Astrocyte (in vitro differentiated cells and primary cell): ENCODE data around the gene PDHA2. TPM values are rescaled to one million over a fixed set of nuclear protein-coding genes. Genes with fewer than 3 reads are reported as not detected.

ENCODE experiments used
- DNase-seq: peaks from one replicate; pipeline ENCODE4 v3.0.0-alpha.2; 2010; ENCODE audit warnings: low read depth
- FAIRE-seq: peaks from 2 replicates; lab custom pipeline; 2011; peaks lifted over from hg19 to GRCh38; lab: Jason Lieb, UNC
- H2AFZ ChIP-seq: 2 replicates; pipeline ENCODE4 v1.6.0; 2012; ENCODE audit warnings: low read depth, low read length, inconsistent platforms
- H3K27ac ChIP-seq: 2 replicates; pipeline ENCODE4 v1.5.1; 2011; ENCODE audit warnings: low read depth, low read length, inconsistent platforms
- H3K27me3 ChIP-seq: 2 replicates; pipeline ENCODE4 v1.6.0; 2011; ENCODE audit warnings: low read length, inconsistent platforms; ENCODE audit not compliant: insufficient read depth
- H3K36me3 ChIP-seq: 2 replicates; pipeline ENCODE4 v1.5.1; 2011; ENCODE audit warnings: low read length, inconsistent platforms; ENCODE audit not compliant: insufficient read depth
- H3K4me1 ChIP-seq: 2 replicates; pipeline ENCODE4 v1.5.1; 2011; ENCODE audit warnings: low read length, inconsistent platforms; ENCODE audit not compliant: insufficient read depth
- H3K4me2 ChIP-seq: 2 replicates; pipeline ENCODE4 v1.6.0; 2012; ENCODE audit warnings: low read length, inconsistent platforms
- H3K4me3 ChIP-seq: 2 replicates; pipeline ENCODE4 v1.5.1; 2011; ENCODE audit warnings: low read depth, mild to moderate bottlenecking, low read length, inconsistent platforms; ENCODE audit not compliant: insufficient read depth
- H3K79me2 ChIP-seq: 2 replicates; pipeline ENCODE4 v1.6.0; 2012; ENCODE audit warnings: mild to moderate bottlenecking, low read length, inconsistent platforms; ENCODE audit not compliant: insufficient read depth
- H3K9ac ChIP-seq: 2 replicates; pipeline ENCODE4 v1.6.0; 2012; ENCODE audit warnings: mild to moderate bottlenecking, low read length, inconsistent platforms
- H3K9me3 ChIP-seq: 2 replicates; pipeline ENCODE4 v1.5.1; 2012; ENCODE audit warnings: low read depth, mild to moderate bottlenecking, low read length, inconsistent platforms; ENCODE audit not compliant: insufficient read depth
- H4K20me1 ChIP-seq: 2 replicates; pipeline ENCODE4 v1.6.0; 2012; ENCODE audit warnings: low read length, inconsistent platforms; ENCODE audit not compliant: insufficient read depth
- H3K27ac Mint-ChIP-seq: one replicate; pipeline ENCODE4 v1.8.0; 2021; ENCODE audit warnings: mild to moderate bottlenecking, mixed read lengths; ENCODE audit not compliant: unreplicated experiment
- H3K27me3 Mint-ChIP-seq: one replicate; pipeline ENCODE4 v1.8.0; 2021; ENCODE audit warnings: low read depth, mixed read lengths; ENCODE audit not compliant: unreplicated experiment
- H3K36me3 Mint-ChIP-seq: one replicate; pipeline ENCODE4 v1.8.0; 2021; ENCODE audit warnings: low read depth, mixed read lengths; ENCODE audit not compliant: unreplicated experiment
- H3K4me1 Mint-ChIP-seq: one replicate; pipeline ENCODE4 v1.8.0; 2021; ENCODE audit warnings: low read depth, mixed read lengths; ENCODE audit not compliant: unreplicated experiment
- H3K4me3 Mint-ChIP-seq: one replicate; pipeline ENCODE4 v1.8.0; 2021; ENCODE audit warnings: mild to moderate bottlenecking, moderate library complexity, mixed read lengths; ENCODE audit not compliant: unreplicated experiment
- H3K9me3 Mint-ChIP-seq: one replicate; pipeline ENCODE4 v1.8.0; 2021; ENCODE audit warnings: mild to moderate bottlenecking, mixed read lengths; ENCODE audit not compliant: unreplicated experiment
- CTCF ChIP-seq: IDR thresholded peaks from 2 replicates; pipeline ENCODE4 v1.5.1; 2011; ENCODE audit warnings: low read depth, mild to moderate bottlenecking, inconsistent platforms, low read length, moderate library complexity; ENCODE audit not compliant: insufficient read depth
- EZH2 ChIP-seq: IDR thresholded peaks from 2 replicates; pipeline ENCODE4 v1.6.1; 2012; ENCODE audit warnings: mild to moderate bottlenecking, low read length, inconsistent platforms; ENCODE audit not compliant: insufficient read depth
- total RNA-seq: library from RNA; stranded (reverse); gene quantifications from 2 replicates; pipeline ENCODE4 v1.2.1, GENCODE V29; 2021

Gene PDHA2
- total RNA-seq, 1 donor from 2014 or later = not detected

- H3K36me3 Mint-ChIP-seq = no peaks in the 10 kb centered on the region
- no peak for FAIRE-seq
- no peak overlapping the region for H3K9ac ChIP-seq
- H3K27ac Mint-ChIP-seq = no peak overlapping the region
- H3K27me3 Mint-ChIP-seq = no peaks in the 10 kb centered on the region
- no peaks in the 10 kb centered on the region for H3K36me3 ChIP-seq
- no peak for TF ChIP-seq EZH2
- no peak for TF ChIP-seq CTCF
- H3K27ac ChIP-seq = no peak overlapping the region
- H3K4me2 ChIP-seq = no peak overlapping the region
- no peaks in the 10 kb centered on the region for H3K9me3 ChIP-seq
- H2AFZ ChIP-seq = no peak overlapping the region
- H4K20me1 ChIP-seq = no peaks in the 10 kb centered on the region
- H3K4me3 Mint-ChIP-seq = no peak overlapping the region
- DNase-seq = no peak
- H3K79me2 ChIP-seq = no peaks in the 10 kb centered on the region
- peaks cover 3% of the 10 kb centered on the region for H3K4me1 Mint-ChIP-seq
- no peaks in the 10 kb centered on the region for H3K27me3 ChIP-seq
- no peak overlapping the region for H3K4me3 ChIP-seq
- no peaks in the 10 kb centered on the region for H3K4me1 ChIP-seq
- H3K9me3 Mint-ChIP-seq = no peaks in the 10 kb centered on the region
Measured at GRCh38 chr4:95821867-95822266, 18.0 kb upstream of the PDHA2 start.

GRCh38 chr4:95825546-95825945 is 14.3 kb upstream of the PDHA2 start:
- H3K27me3 ChIP-seq = no peaks in the 10 kb centered on the region
- H3K4me2 ChIP-seq = no peak overlapping the region
- no peaks in the 10 kb centered on the region for H3K9me3 ChIP-seq
- TF ChIP-seq EZH2 = no peak
- no peak for TF ChIP-seq CTCF
- Mint-ChIP-seq H3K27me3 (no peaks in the 10 kb centered on the region), H3K4me1 (peaks cover 3% of the 10 kb centered on the region), H3K36me3 (no peaks in the 10 kb centered on the region), H3K9me3 (no peaks in the 10 kb centered on the region), H3K4me3 (no peak overlapping the region), H3K27ac (no peak overlapping the region)
- H3K79me2 ChIP-seq = no peaks in the 10 kb centered on the region
- H4K20me1 ChIP-seq = no peaks in the 10 kb centered on the region
- no peaks in the 10 kb centered on the region for H3K36me3 ChIP-seq
- DNase-seq = peak; percentile 2
- H3K27ac ChIP-seq = no peak overlapping the region
- H2AFZ ChIP-seq = no peak overlapping the region
- FAIRE-seq = no peak
- no peak overlapping the region for H3K4me3 ChIP-seq
- H3K4me1 ChIP-seq = no peaks in the 10 kb centered on the region
- no peak overlapping the region for H3K9ac ChIP-seq

- Histone ChIP-seq H3K36me3 (no peaks in the 10 kb centered on the region), H3K4me2 (no peak overlapping the region), H3K4me3 (no peak overlapping the region), H2AFZ (no peak overlapping the region), H3K9ac (no peak overlapping the region), H3K27me3 (no peaks in the 10 kb centered on the region), H3K79me2 (no peaks in the 10 kb centered on the region), H3K4me1 (no peaks in the 10 kb centered on the region), H3K9me3 (no peaks in the 10 kb centered on the region), H4K20me1 (no peaks in the 10 kb centered on the region), H3K27ac (no peak overlapping the region)
- Mint-ChIP-seq H3K27me3 (no peaks in the 10 kb centered on the region), H3K4me1 (peaks cover 3% of the 10 kb centered on the region), H3K4me3 (no peak overlapping the region), H3K27ac (no peak overlapping the region), H3K36me3 (no peaks in the 10 kb centered on the region), H3K9me3 (no peaks in the 10 kb centered on the region)
- FAIRE-seq (no peak), DNase-seq (no peak)
- TF ChIP-seq CTCF (no peak), EZH2 (no peak)
Measured at GRCh38 chr4:95830651-95831050, 9.2 kb upstream of the PDHA2 start.
